Erythroblast (primary cell): ENCODE results near the gene PAM.
A peak's percentile ranks its signal among the peaks of the same experiment; 100 is the strongest.
"Not testable (repeated sequence)": the region's sequence is repeated elsewhere in the genome, so short reads cannot be mapped to it uniquely, and the experiment has no call there.

ENCODE experiments used
- DNase-seq, 2 experiments: peaks; one replicate each; lab custom pipeline; 2025; lab: John Stamatoyannopoulos, UW
- GATA1 ChIP-seq: IDR thresholded peaks from 2 replicates; pipeline ENCODE4 v1.6.1; 2011; ENCODE audit warnings: low read depth, mild to moderate bottlenecking, control low read depth, low read length, moderate library complexity
- POLR2A ChIP-seq: IDR thresholded peaks from 2 replicates; pipeline ENCODE4 v1.6.1; 2011; ENCODE audit warnings: mild to moderate bottlenecking, low read length

The PAM gene

DNA sequence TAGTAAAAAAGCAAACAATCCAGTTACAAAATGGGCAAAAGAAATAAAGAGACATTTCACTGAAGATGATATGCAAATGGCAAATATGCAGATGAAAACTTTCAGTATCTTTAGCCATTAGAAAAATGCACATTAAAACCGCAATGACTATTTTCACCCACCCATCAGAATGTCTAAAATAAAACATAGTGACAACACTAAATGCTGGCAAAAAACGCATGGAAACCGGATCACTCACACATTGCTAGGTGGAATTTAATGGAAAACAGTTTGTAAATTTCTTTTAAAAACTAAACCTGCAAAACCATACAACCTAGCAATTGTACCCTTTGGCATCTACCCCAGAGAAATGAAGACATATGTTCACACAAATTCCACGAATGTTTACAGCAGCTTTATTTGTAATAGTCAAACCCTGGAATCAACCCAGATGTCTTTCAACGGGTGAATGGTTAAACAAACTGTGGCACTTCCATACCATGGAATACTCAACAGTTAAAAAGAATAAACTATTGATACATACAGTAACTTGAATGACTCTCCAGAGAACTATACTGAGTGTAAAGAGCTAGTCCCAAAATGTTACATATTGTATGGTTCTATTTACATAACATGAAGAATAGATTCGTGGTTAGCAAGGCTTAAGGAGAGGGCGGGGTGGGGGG lies 17.2 kb upstream of the PAM start:
- TF ChIP-seq GATA1 (no peak), POLR2A (no peak)
- no peak for DNase-seq

DNA sequence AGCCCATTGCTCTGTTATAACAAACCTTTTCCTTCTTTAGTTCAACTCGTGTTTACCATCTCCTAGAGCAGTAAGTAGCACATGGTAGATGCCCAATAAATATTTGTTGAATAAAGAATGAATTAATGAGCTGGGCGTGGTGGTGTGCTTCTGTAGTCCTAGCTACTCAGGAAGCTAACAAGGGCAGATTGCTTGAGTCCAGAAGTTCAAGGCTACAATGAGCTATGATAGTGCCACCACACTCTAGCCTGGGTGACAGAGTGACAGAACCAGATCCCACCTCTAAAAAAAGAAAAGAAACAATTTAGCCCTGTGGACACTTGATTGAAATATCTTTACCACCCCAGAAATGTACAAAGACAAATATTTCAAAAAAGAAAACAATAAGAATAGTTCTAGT lies 14.6 kb upstream of the PAM start:
- DNase-seq, result no peak
- TF ChIP-seq POLR2A (no peak), GATA1 (no peak)

DNA sequence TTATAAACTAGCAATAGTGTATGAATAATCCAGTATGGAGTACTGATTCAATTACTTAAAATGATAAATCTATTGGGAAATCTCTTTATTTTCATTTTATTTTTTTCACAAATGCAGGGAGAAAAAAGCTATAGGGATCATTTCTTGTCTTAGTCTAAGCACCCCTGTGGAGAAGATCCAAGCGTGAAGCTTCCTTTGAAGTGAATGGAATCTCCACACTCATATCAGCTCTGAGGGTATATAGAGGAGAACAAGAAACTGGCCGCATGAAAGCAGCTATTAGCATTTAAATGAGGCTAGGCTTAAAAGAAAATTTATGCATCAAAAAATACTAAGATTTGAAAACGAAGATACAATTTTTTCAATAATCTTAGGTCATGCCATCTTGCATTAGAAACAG lies 12.9 kb upstream of the PAM start:
- DNase-seq, result no peak
- TF ChIP-seq POLR2A (no peak), GATA1 (no peak)

DNA sequence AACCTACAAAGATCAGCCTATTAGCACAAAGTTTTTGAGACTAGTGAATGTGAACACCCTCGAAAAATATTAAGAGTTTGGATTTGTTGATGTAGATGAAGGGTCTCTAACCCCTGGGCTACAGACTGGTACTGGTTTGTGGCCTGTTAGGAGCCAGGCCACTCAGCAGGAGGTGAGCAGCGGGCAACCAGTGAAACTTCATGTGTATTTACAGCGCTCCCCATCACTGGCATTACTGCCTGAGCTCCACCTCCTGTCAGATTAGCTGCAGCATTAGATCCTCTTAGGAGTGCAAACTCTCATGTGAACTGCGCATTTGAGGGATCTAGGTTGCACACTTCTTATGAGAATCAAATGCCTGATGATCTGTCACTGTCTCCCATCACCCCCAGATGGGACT lies 11.2 kb upstream of the PAM start:
- DNase-seq, result no peak
- TF ChIP-seq POLR2A, result no peak
- TF ChIP-seq GATA1, result no peak

GRCh38 chr5:102747386-102748166 lies 7.5 kb upstream of the PAM start:
- no peak for TF ChIP-seq POLR2A
- TF ChIP-seq GATA1, result no peak
- DNase-seq, result no peak

DNA sequence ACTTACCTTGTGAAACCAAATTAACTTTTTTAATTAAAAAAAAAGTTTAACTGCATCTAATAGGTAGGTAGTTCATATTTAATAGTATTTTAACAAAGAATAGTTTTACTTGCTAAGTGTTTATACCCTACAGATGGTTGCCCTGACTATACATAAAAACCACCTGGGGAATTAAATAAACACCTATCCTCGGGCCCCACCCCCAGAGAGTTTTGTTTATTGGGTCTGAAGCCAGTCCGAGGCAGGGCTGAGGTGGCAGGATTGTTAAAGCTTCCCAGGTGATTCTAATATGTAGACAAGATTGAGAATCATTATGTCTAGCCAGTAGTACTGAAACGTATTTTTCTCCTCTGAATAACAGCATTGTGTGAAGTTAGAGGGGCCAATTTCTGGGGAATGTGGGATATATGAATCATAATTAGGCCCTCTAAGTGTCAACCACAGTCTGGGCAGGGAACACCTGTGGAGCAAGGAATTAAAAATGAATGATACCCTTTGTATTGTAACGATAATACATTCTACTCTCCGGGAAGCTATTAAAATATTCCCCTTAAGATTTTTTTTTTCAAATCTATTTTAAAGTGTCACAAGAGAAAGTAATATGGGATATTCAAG lies 5.6 kb upstream of the PAM start:
- no peak for DNase-seq
- no peak for TF ChIP-seq GATA1
- TF ChIP-seq POLR2A, result no peak

- no peak for TF ChIP-seq POLR2A
- no peak for TF ChIP-seq GATA1
Measured at GRCh38 chr5:102750151-102750834, 4.8 kb upstream of the PAM start.

DNA sequence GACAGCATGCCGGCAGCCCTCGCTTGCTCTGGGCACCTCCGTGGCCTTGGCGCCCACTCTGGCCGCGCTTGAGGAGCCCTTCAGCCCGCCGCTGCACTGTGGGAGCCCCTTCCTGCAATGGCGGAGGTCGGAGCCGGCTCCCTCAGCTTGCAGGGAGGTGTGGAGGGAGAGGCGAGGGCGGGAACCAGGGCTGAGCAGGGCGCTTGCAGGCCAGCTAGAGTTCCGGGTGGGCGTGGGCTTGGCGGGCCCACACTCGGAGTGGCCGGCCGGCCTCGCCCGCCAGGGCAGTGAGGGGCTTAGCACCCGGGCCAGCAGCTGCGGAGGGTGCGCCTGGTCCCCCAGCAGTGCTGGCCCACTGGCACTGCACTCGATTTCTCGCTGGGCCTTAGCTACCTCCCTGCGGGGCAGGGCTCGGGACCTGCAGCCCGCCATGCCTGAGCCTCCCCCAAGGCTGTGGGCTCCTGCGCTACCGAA lies 3.2 kb upstream of the PAM start:
- DNase-seq, result not testable (repeated sequence)

More at GRCh38 chr5:102750151-102750834, 4.8 kb upstream of the PAM start:
- DNase-seq, result no peak

GRCh38 chr5:102753889-102754766 lies 977 bp upstream of the PAM start:
- DNase-seq, result peak; percentile 27 to 28
- TF ChIP-seq GATA1, result no peak
- TF ChIP-seq POLR2A, result no peak

- no peak for TF ChIP-seq GATA1
- no peak for TF ChIP-seq POLR2A
- peak; percentile 62 to 70 for DNase-seq
Measured at GRCh38 chr5:102755686-102756371, 724 bp downstream of the PAM start.

DNA sequence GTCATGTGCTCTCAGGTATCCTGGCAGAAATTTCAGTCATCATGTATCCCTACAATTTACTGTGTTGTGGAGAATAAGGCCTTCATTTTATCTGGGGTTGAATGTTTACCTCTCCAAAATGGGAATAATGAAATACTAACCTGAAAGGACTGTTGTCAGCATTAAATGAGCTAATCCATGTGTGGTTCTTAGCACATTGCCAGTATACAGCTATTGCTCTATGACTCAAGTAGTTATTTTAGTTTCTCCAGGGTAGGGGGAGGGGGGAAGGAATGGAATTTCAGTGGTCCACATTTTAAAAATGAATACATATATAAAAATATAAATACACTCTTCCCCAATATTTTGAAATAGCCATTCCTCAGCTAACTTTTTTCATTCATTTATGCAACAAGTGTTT lies 3.5 kb downstream of the PAM start:
- TF ChIP-seq GATA1, result no peak
- TF ChIP-seq POLR2A, result no peak
- DNase-seq, result no peak

- DNase-seq, result no peak
- TF ChIP-seq GATA1 (no peak), POLR2A (no peak)
Measured at GRCh38 chr5:102759289-102759688, 4.2 kb downstream of the PAM start.
